HCT116 (cell line): ENCODE measurements around the gene SIGLECL1. TPM values are rescaled to one million over a fixed set of nuclear protein-coding genes. Genes with fewer than 3 reads are reported as not detected.

ENCODE experiments used
- ATAC-seq: fragments of 200-7000 bp; cut with Tn5 transposase; 2 replicates; pipeline ENCODE4 v1.9.1; 2020; ENCODE audit warnings: mild to moderate bottlenecking, moderate library complexity
- BruUV-seq: library from RNA; stranded (reverse); fragments of 400-500 nt; replicated peaks from 2 replicates; lab custom pipeline; 2021; lab: Mats Ljungman, UMichigan
- CTCF ChIA-PET: fragments of 300-600 bp; sonication (Branson Sonifier 250); formaldehyde crosslinking; loops from one replicate; lab custom pipeline; 2021; ENCODE audit warnings: antibody characterized with exemption; lab: Charles Lee
- POLR2A ChIA-PET: fragments of 300-600, 350-600 bp; sonication (Branson Sonifier 250); formaldehyde crosslinking; loops from one replicate; lab custom pipeline; 2021; ENCODE audit warnings: antibody characterized with exemption; lab: Charles Lee
- RAD21 ChIA-PET, 2 experiments: fragments of 300-600 bp; sonication (Branson Sonifier 250); formaldehyde crosslinking; loops; one replicate each; lab custom pipeline; 2023; ENCODE audit warnings: low total read pairs in 2 of 2; ENCODE audit not compliant: uncharacterized antibody in 2 of 2, unreplicated experiment in 2 of 2, low non-redundant PET in 1 of 2; lab: Charles Lee
- DNase-seq: peaks from one replicate; pipeline ENCODE4 v3.0.0-alpha.2; 2010; ENCODE audit warnings: low read depth, low spot score
- H2AFZ ChIP-seq: fragments of 200-600 bp; shearing (Covaris generic), sonication (generic); 2 replicates; pipeline ENCODE4 v1.6.1; 2017; ENCODE audit warnings: low read depth, mixed run types, mixed read lengths, antibody characterized with exemption, low read length; ENCODE audit not compliant: poor library complexity, severe bottlenecking
- H3K27ac ChIP-seq: 2 replicates; pipeline ENCODE4 v1.5.1; 2012; ENCODE audit warnings: low read depth, low read length
- H3K27me3 ChIP-seq: fragments of 200-600 bp; sonication (generic); 2 replicates; pipeline ENCODE4 v1.6.1; 2016; ENCODE audit warnings: mixed run types, low read length, mixed read lengths; ENCODE audit not compliant: insufficient read depth
- H3K36me3 ChIP-seq, 2 experiments: fragments of 200-500 bp in 1 of 2; fragments of 200-600 bp in 1 of 2; sonication (Bioruptor generic) in 1 of 2; sonication (generic) in 1 of 2; 2 replicates each; pipeline versions ENCODE4 v1.5.1 to v1.6.1; 2014 to 2016; ENCODE audit warnings: low read length in 2 of 2, inconsistent platforms in 1 of 2, mixed read lengths in 1 of 2, mixed run types in 1 of 2; ENCODE audit not compliant: insufficient read depth in 2 of 2, control insufficient read depth in 1 of 2
- H3K4me1 ChIP-seq, 2 experiments: fragments of 200-600 bp in 1 of 2; sonication (generic) in 1 of 2; 2 replicates each; pipeline versions ENCODE4 v1.5.1 to v1.6.1; 2012 to 2017; ENCODE audit warnings: low read length in 2 of 2, inconsistent platforms in 1 of 2, mild to moderate bottlenecking in 1 of 2, mixed read lengths in 1 of 2, mixed run types in 1 of 2, moderate library complexity in 1 of 2; ENCODE audit not compliant: insufficient read depth in 2 of 2, control insufficient read depth in 1 of 2
- H3K4me2 ChIP-seq: fragments of 200-600 bp; sonication (generic); 2 replicates; pipeline ENCODE4 v1.6.1; 2017; ENCODE audit warnings: mixed run types, low read length, mixed read lengths
- H3K4me3 ChIP-seq, 2 experiments: fragments of 200-600 bp in 1 of 2; sonication (generic) in 1 of 2; replicated peaks in 1 of 2; 2 replicates each; pipeline ENCODE4 v1.5.1; 2011 to 2016; ENCODE audit warnings: low read length in 2 of 2, control low read depth in 1 of 2, low read depth in 1 of 2, mild to moderate bottlenecking in 1 of 2, mixed read lengths in 1 of 2, mixed run types in 1 of 2
- H3K79me2 ChIP-seq: fragments of 200-600 bp; sonication (generic); 2 replicates; pipeline ENCODE4 v1.6.1; 2017; ENCODE audit warnings: mild to moderate bottlenecking, mixed run types, low read length, moderate library complexity, mixed read lengths; ENCODE audit not compliant: insufficient read depth
- H3K9ac ChIP-seq: fragments of 200-600 bp; sonication (generic); 2 replicates; pipeline ENCODE4 v1.6.1; 2016; ENCODE audit warnings: low read length, mixed read lengths
- H3K9me2 ChIP-seq: fragments of 200-600 bp; sonication (generic), shearing (Covaris generic); 2 replicates; pipeline ENCODE4 v1.6.1; 2017; ENCODE audit warnings: mixed run types, mild to moderate bottlenecking, moderate library complexity; ENCODE audit not compliant: insufficient read depth
- H3K9me3 ChIP-seq, 2 experiments: fragments of 200-500 bp in 1 of 2; fragments of 200-600 bp in 1 of 2; sonication (Bioruptor generic) in 1 of 2; sonication (generic) in 1 of 2; 2 replicates each; pipeline ENCODE4 v1.6.1; 2014 to 2017; ENCODE audit warnings: low read length in 2 of 2, mixed read lengths in 2 of 2, inconsistent platforms in 1 of 2, low read depth in 1 of 2, mild to moderate bottlenecking in 1 of 2, mixed run types in 1 of 2, moderate library complexity in 1 of 2; ENCODE audit not compliant: control insufficient read depth in 1 of 2, insufficient read depth in 1 of 2
- H4K20me1 ChIP-seq: fragments of 200-600 bp; sonication (generic), shearing (Covaris generic); 2 replicates; pipeline ENCODE4 v1.6.1; 2017; ENCODE audit warnings: mixed run types, mild to moderate bottlenecking, moderate library complexity; ENCODE audit not compliant: insufficient read depth
- CBX3 ChIP-seq: IDR thresholded peaks from 2 replicates; pipeline ENCODE4 v1.6.1; 2012; ENCODE audit warnings: low read depth
- EZH2 ChIP-seq: fragments of 200-600 bp; sonication (generic); IDR thresholded peaks from 2 replicates; pipeline ENCODE4 v1.6.1; 2017; ENCODE audit warnings: antibody characterized with exemption, mixed run types
- FOSL1 ChIP-seq: IDR thresholded peaks from 2 replicates; pipeline ENCODE4 v1.6.1; 2012; ENCODE audit warnings: low read depth
- POLR2AphosphoS5 ChIP-seq: IDR thresholded peaks from 2 replicates; pipeline ENCODE4 v1.6.1; 2011; ENCODE audit warnings: mild to moderate bottlenecking, low read depth, low read length, moderate library complexity
- RAD21 ChIP-seq: IDR thresholded peaks from 2 replicates; pipeline ENCODE4 v1.6.1; 2012; ENCODE audit warnings: low read depth, mild to moderate bottlenecking
- REST ChIP-seq: IDR thresholded peaks from 2 replicates; pipeline ENCODE4 v1.6.1; 2012; ENCODE audit warnings: low read depth
- TCF7L2 ChIP-seq: IDR thresholded peaks from 2 replicates; pipeline ENCODE4 v1.7.0; 2011; ENCODE audit warnings: borderline replicate concordance, inconsistent platforms; ENCODE audit not compliant: insufficient read depth, insufficient read length; ENCODE audit errors: extremely low read depth
- YY1 ChIP-seq: IDR thresholded peaks from 2 replicates; pipeline ENCODE4 v1.6.1; 2011; ENCODE audit warnings: low read length, low read depth, moderate library complexity, mild to moderate bottlenecking; ENCODE audit not compliant: insufficient replicate concordance; ENCODE audit errors: extremely low read depth
- ZBTB33 ChIP-seq: IDR thresholded peaks from 2 replicates; pipeline ENCODE4 v1.6.1; 2011; ENCODE audit warnings: mild to moderate bottlenecking, low read length, moderate library complexity; ENCODE audit not compliant: insufficient replicate concordance; ENCODE audit errors: extremely low read depth
- ZFX ChIP-seq: fragments of 450-650 bp; IDR thresholded peaks from 2 replicates; pipeline ENCODE4 v1.6.1; 2017
- intact Hi-C: fragments of 100-400 bp; cut with micrococcal nuclease; formaldehyde crosslinking; loops from 2 replicates; pipeline ENCODE4 v1.10.0; 2022
- total RNA-seq: library from RNA; stranded (reverse); gene quantifications from one replicate; pipeline ENCODE4 v1.2.1, GENCODE V29; 2021; ENCODE audit not compliant: unreplicated experiment

SIGLECL1 gene
- total RNA-seq, 1 experiment from 2014 or later, result not detected

GRCh38 chr19:51293571-51294210 lies 42.8 kb downstream of the SIGLECL1 start:
- intact Hi-C loops, result no loop called here
- no peak overlapping the region for H3K4me2 ChIP-seq
- H3K36me3 ChIP-seq, result no peaks in the 10 kb centered on the region
- no TSS peak for BruUV-seq
- RAD21 ChIA-PET, result no interaction called here
- TF ChIP-seq REST, result no peak
- TF ChIP-seq YY1, result no peak
- no peak for TF ChIP-seq POLR2AphosphoS5
- TF ChIP-seq CBX3, result no peak
- no peak for TF ChIP-seq ZFX
- no peak for TF ChIP-seq FOSL1
- no peak for TF ChIP-seq TCF7L2
- TF ChIP-seq ZBTB33, result no peak
- no peak for TF ChIP-seq RAD21
- no peak for TF ChIP-seq EZH2
- H3K4me3 ChIP-seq, result no peak overlapping the region
- no peaks in the 10 kb centered on the region for H3K79me2 ChIP-seq
- no peaks in the 10 kb centered on the region for H4K20me1 ChIP-seq
- H3K9me3 ChIP-seq, result no peaks in the 10 kb centered on the region
- ATAC-seq (no peak), DNase-seq (no peak)
- no peaks in the 10 kb centered on the region for H3K9me2 ChIP-seq
- no peak overlapping the region for H2AFZ ChIP-seq
- CTCF ChIA-PET, result no interaction called here
- no peak overlapping the region for H3K27ac ChIP-seq
- no peaks in the 10 kb centered on the region; the same call in 1 of the 2 replicates for H3K27me3 ChIP-seq
- no peak overlapping the region for H3K9ac ChIP-seq
- POLR2A ChIA-PET, result no interaction called here
- no peaks in the 10 kb centered on the region for H3K4me1 ChIP-seq
